ENCODE data around the gene AGXT.

- TF ChIP-seq CTCF (IDR thresholded peaks at IDR 0.05) (no peak), POLR2A (IDR thresholded peaks at IDR 0.05) (no peak), POLR2AphosphoS5 (IDR thresholded peaks at IDR 0.05; ENCODE audit: insufficient read depth in 1 of 2, low read depth in 1 of 2) (no peak)
Measured at GRCh38 chr2:240893363-240893844, 24.8 kb downstream of the AGXT start.

Measured in vagina (tissue), 2 donors.